Astrocyte of the hippocampus (primary cell): ENCODE data around the gene CD44.

Experiments used
- DNase-seq: peaks from one replicate; pipeline ENCODE4 v3.0.0; 2011; ENCODE audit warnings: low read depth, low spot score

Gene CD44

DNA sequence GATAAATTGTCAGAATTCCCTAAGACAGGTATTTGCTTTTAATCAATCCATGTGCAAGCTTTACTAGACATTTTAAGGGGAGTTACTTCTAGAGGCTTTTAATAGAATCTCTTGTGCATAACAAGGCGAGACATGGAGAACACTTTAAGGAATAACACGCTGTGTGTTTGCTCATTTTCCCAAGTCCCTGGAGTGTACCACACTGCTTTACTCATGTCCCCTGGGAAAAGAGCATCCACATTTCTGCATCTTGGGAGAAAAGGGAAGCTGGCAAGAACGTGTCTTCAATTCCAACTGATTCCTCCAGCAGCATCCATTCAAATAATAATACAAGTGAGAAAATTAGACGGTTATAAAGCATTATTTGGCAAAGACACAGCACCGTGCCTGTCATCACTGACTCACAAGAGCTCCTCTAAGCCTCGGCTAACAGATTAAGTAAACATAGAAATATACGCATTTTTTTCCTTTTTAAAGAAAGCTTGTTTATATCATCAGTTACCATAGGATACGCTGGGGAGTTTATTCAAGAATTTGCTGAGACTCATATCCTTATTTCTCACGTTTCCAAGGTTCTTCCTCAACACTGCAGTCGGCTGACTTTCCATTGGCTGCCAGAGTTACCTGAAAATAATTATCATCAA is 121.5 kb downstream of the CD44 start:
- DNase-seq: peak; percentile 65

- DNase-seq: no peak
Measured at GRCh38 chr11:35261197-35261596, 122.2 kb downstream of the CD44 start.

DNA sequence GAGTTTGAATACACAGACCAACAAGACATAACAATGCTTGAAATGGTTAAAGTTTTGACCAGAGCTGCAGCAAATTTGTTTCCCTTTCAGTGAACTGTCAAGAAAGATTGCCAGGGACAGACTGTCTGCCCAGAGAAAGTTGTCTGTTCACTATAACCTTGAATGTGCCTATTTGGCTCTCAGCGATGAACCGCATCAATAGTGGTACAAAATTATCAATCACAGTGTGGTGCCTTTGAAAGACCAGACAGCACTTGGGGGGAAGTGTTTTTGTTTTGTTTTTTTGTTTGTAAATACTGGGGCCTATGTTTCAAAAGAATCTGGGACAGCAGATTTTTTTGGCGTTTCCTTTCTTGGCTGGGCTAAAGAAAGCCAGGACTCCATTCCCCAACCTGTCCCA is 123.1 kb downstream of the CD44 start:
- DNase-seq: no peak

- no peak for DNase-seq
Measured at GRCh38 chr11:35262735-35263134, 123.8 kb downstream of the CD44 start.

DNA sequence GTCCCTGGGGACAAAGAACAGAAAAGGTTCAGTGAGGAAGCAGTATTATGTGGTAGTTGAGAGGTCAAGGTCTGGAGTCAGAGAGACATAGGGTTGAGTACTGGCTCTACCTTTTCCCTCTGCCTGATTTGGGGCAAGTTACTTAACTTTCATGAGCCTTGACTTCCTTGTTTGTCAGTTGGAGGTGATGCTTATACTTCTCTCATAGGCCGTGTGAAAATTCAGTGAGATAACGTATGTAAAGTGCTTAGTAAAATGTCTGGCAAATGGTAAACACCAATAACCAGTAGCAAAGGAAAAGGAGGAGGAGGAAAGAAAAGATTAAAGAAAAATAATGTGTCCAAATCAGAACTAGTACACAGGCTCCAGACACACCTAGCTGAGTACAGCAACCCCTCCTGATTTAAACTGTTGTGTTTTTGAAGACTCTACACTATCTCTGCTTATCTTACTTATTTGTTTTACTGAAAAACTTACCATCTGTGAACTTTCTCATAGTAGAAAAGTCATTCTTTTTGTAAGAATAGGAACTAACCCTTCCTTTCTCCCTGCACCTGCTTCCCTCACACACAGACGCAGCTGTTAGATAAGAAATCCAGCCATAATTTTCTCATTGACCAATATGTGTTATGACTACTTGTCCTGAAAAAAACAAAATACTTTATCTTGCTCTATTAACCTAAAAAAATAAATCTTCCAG is 126.9 kb downstream of the CD44 start:
- DNase-seq: no peak

DNA sequence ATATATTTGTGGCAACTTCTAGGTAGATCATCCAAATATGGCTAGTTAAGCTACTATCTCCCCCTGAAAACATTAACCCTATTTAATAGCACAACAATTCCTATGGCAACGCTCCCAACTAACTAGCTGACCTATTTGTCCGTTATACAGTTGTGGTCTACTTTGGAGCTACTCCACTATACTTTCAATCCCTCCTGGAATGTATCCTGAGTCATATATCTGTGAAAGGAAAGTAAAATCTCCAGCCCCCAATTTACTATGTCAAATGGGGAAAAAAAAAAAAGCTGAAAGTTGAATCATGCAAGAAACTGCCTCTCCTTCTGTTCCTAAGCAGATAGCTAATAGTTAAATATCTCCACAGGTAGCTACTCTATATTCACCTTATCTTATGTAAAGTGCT is 128.5 kb downstream of the CD44 start:
- DNase-seq: peak; percentile 88

GRCh38 chr11:35270342-35270741 is 131.4 kb downstream of the CD44 start:
- no peak for DNase-seq

GRCh38 chr11:35271031-35271430 is 132.1 kb downstream of the CD44 start:
- DNase-seq: no peak

DNA sequence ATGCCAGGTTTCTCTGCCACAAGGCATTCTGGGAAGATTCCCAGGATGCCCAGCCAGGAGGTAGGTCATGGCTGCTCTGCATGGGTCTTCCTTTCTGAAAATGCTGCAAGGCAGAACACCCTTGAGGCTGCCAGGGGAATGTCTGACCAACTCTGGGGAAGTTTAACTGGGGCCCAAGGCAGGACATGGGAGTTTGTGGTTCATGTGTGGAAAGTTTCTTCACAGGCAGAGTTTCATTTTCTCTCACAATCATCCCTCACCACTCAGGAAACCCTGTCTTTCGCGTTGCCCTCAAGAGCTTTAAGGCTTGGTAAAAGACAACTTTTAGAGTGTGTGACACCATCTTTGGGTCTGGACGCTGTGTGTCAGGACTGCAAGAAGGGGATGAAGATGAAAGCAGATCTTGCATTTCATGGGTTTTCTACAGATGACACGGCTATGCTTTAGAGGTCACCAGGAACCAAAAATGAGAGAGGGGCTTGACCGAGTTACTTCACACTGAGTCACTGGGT is 133.5 kb downstream of the CD44 start:
- DNase-seq: no peak

GRCh38 chr11:35274909-35275785 is 136.2 kb downstream of the CD44 start:
- peak; percentile 79 for DNase-seq

GRCh38 chr11:35275786-35276170 is 136.8 kb downstream of the CD44 start:
- DNase-seq: peak; percentile 40

DNA sequence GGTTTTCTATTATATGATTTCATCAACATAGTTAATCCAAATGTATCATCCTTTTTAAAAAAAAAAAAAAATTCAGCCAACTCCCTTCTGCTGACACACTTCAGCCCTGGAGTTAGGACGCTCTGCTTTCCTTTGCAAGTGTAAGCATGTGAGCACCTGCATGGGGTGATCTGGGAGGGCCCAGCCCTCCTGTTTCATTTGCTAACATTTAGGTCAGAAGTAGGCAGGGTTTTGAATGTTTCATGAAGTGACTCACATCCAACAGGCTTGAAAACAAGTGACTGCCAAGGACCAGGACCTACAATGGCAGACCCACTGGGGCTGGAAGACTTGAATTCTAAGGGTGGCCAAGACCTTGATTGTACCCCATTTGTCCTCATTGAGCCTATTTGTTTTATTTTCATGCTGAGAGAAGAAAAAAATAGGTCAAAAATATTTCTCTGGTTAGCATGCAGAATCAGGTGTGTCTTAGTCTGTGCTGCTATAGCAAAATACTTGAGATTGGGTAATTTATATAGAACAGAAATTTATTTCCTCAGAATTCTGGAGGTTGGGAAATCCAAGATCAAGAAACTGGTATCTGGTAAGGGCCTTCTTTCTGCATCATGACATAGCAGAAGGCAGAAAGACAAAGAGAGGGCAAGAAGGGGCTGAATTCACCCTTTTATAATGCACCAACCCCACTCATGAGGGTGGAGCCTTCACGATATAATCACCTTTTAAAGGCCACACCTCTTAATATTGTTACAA is 137.6 kb downstream of the CD44 start:
- peak; percentile 45 for DNase-seq

- DNase-seq: no peak
Measured at GRCh38 chr11:35277827-35278226, 138.9 kb downstream of the CD44 start.

DNA sequence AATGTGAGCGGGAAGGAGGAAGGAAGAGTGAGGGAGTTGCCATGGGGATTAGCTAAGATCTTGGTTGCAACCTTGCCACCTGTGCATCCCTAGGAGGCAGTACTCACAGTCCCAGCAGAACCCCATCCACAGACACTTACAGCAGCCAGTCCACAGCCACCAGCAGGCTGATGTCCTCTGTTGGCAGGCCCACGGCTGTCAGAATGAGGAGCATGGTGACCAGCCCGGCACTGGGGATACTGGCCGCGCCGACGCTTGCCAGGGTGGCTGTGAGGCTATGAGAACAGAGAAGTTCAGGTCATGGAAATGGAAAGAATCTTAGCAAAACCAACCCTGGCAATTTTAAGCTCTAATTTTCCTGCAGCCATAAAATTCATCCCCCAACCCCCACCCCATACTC is 141.8 kb downstream of the CD44 start:
- DNase-seq: no peak

- no peak for DNase-seq
Measured at GRCh38 chr11:35281169-35281688, 142.3 kb downstream of the CD44 start.
